ENCODE results near the gene CPN1. TPM values are rescaled to one million over a fixed set of nuclear protein-coding genes. Genes with fewer than 3 reads are reported as not detected.

The CPN1 gene
- total RNA-seq, 1 donor, result not detected

- Histone ChIP-seq H3K27me3 (ENCODE audit: insufficient read depth, low read length) (no peaks in the 10 kb centered on the region), H3K4me1 (ENCODE audit: insufficient read depth, low read length) (peaks cover 3% of the 10 kb centered on the region), H3K9me3 (ENCODE audit: low read depth, low read length) (no peaks in the 10 kb centered on the region), H3K4me3 (ENCODE audit: low read length) (no peak overlapping the region)
These were observed 81.5 kb downstream of the CPN1 start for GRCh38 chr10:100000109-100000644.

GRCh38 chr10:99999319-100000108 is 82.2 kb downstream of the CPN1 start:
- Histone ChIP-seq H3K4me3 (ENCODE audit: low read length) (no peak overlapping the region), H3K4me1 (ENCODE audit: insufficient read depth, low read length) (peaks cover 10% of the 10 kb centered on the region), H3K27me3 (ENCODE audit: insufficient read depth, low read length) (no peaks in the 10 kb centered on the region), H3K9me3 (ENCODE audit: low read depth, low read length) (no peaks in the 10 kb centered on the region)

- Histone ChIP-seq H3K27me3 (ENCODE audit: insufficient read depth, low read length) (no peaks in the 10 kb centered on the region), H3K9me3 (ENCODE audit: low read depth, low read length) (no peaks in the 10 kb centered on the region), H3K4me3 (ENCODE audit: low read length) (no peak overlapping the region), H3K4me1 (ENCODE audit: insufficient read depth, low read length) (peaks cover 15% of the 10 kb centered on the region)
These were observed 82.8 kb downstream of the CPN1 start for GRCh38 chr10:99998889-99999288.

- H3K4me3 ChIP-seq (ENCODE audit: low read length), result no peak overlapping the region
- no peaks in the 10 kb centered on the region for H3K9me3 ChIP-seq (ENCODE audit: low read depth, low read length)
- no peaks in the 10 kb centered on the region for H3K27me3 ChIP-seq (ENCODE audit: insufficient read depth, low read length)
- H3K4me1 ChIP-seq (ENCODE audit: insufficient read depth, low read length), result peaks cover 24% of the 10 kb centered on the region
These were observed 84.7 kb downstream of the CPN1 start for GRCh38 chr10:99996671-99997648.

GRCh38 chr10:99995713-99996112 is 86.0 kb downstream of the CPN1 start:
- H3K9me3 ChIP-seq (ENCODE audit: low read depth, low read length), result no peaks in the 10 kb centered on the region
- no peaks in the 10 kb centered on the region for H3K27me3 ChIP-seq (ENCODE audit: insufficient read depth, low read length)
- peaks cover 24% of the 10 kb centered on the region for H3K4me1 ChIP-seq (ENCODE audit: insufficient read depth, low read length)
- H3K4me3 ChIP-seq (ENCODE audit: low read length), result no peak overlapping the region

- Histone ChIP-seq H3K9me3 (ENCODE audit: low read depth, low read length) (no peaks in the 10 kb centered on the region), H3K27me3 (ENCODE audit: insufficient read depth, low read length) (no peaks in the 10 kb centered on the region), H3K4me3 (ENCODE audit: low read length) (no peak overlapping the region), H3K4me1 (ENCODE audit: insufficient read depth, low read length) (peaks cover 24% of the 10 kb centered on the region)
These were observed 86.4 kb downstream of the CPN1 start for GRCh38 chr10:99995269-99995668.

GRCh38 chr10:99994801-99995200 is 86.9 kb downstream of the CPN1 start:
- Histone ChIP-seq H3K4me3 (ENCODE audit: low read length) (no peak overlapping the region), H3K9me3 (ENCODE audit: low read depth, low read length) (no peaks in the 10 kb centered on the region), H3K27me3 (ENCODE audit: insufficient read depth, low read length) (no peaks in the 10 kb centered on the region), H3K4me1 (ENCODE audit: insufficient read depth, low read length) (peaks cover 24% of the 10 kb centered on the region)

- Histone ChIP-seq H3K27me3 (ENCODE audit: insufficient read depth, low read length) (no peaks in the 10 kb centered on the region), H3K4me3 (ENCODE audit: low read length) (no peak overlapping the region), H3K9me3 (ENCODE audit: low read depth, low read length) (no peaks in the 10 kb centered on the region), H3K4me1 (ENCODE audit: insufficient read depth, low read length) (peaks cover 24% of the 10 kb centered on the region)
These were observed 87.7 kb downstream of the CPN1 start for GRCh38 chr10:99993701-99994689.

Other genes starting within 250 kb of the CPN1 start
- 14.1 TPM for gene DNMBP, start 71.9 kb downstream of the CPN1 start, total RNA-seq
- 2.7 TPM for gene ERLIN1, start 104.2 kb upstream of the CPN1 start, total RNA-seq
- 20.9 TPM for gene CHUK, start 147.7 kb upstream of the CPN1 start, total RNA-seq
- gene CWF19L1, start 185.8 kb upstream of the CPN1 start, total RNA-seq, result 55.8 TPM
- 58.0 TPM for gene BLOC1S2, start 204.8 kb upstream of the CPN1 start, total RNA-seq
- under 0.01 TPM for gene PKD2L1, start 248.4 kb upstream of the CPN1 start, total RNA-seq